Type B pancreatic cell (in vitro differentiated cells): Measurements from ENCODE around the gene TWIST2. TPM values are rescaled to one million over a fixed set of nuclear protein-coding genes. Genes with fewer than 3 reads are reported as not detected.

ENCODE experiments used
- DNase-seq: peaks from one replicate; pipeline ENCODE4 v3.0.0; 2021; ENCODE audit warnings: mixed read lengths; ENCODE audit not compliant: unreplicated experiment; ENCODE audit errors: extremely low spot score
- H3K27ac Mint-ChIP-seq: 2 replicates; pipeline ENCODE4 v1.8.0; 2021; ENCODE audit warnings: mild to moderate bottlenecking, mixed read lengths
- H3K27me3 Mint-ChIP-seq: 2 replicates; pipeline ENCODE4 v1.8.0; 2021; ENCODE audit warnings: mixed read lengths
- H3K36me3 Mint-ChIP-seq: 2 replicates; pipeline ENCODE4 v1.8.0; 2021; ENCODE audit warnings: mixed read lengths
- H3K4me1 Mint-ChIP-seq: one replicate; pipeline ENCODE4 v1.8.0; 2021; ENCODE audit warnings: mixed read lengths; ENCODE audit not compliant: unreplicated experiment
- H3K4me3 Mint-ChIP-seq: 2 replicates; pipeline ENCODE4 v1.8.0; 2021; ENCODE audit warnings: mild to moderate bottlenecking, mixed read lengths
- H3K9me3 Mint-ChIP-seq: 2 replicates; pipeline ENCODE4 v1.8.0; 2021; ENCODE audit warnings: mixed read lengths
- CTCF ChIP-seq: fragments of 200-600 bp; sonication (generic); conservative IDR thresholded peaks from 2 replicates; pipeline ENCODE4 v1.5.0; 2021; ENCODE audit warnings: antibody characterized with exemption, mild to moderate bottlenecking
- long read RNA-seq: library from polyadenylated mRNA; unstranded; transcript quantifications from one replicate; pipeline ENCODE4 v2.0.0, GENCODE V29; 2020
- total RNA-seq: library from RNA; stranded (reverse); gene quantifications from 2 replicates; pipeline ENCODE4 v1.2.1, GENCODE V29; 2021; ENCODE audit warnings: low replicate concordance

Gene TWIST2
- total RNA-seq = 0.95 and 27.3 TPM in 2 replicates
- long read RNA-seq = 0 reads

- no peak for TF ChIP-seq CTCF
- peak within 1 kb of the TSS; percentile 85 for H3K4me3 Mint-ChIP-seq
- H3K27ac Mint-ChIP-seq = no peak within 1 kb of the TSS
- peaks cover 76% of the 10 kb centered on the region for H3K27me3 Mint-ChIP-seq
- H3K4me1 Mint-ChIP-seq = peaks cover 21% of the 10 kb centered on the region
- no peaks in the 10 kb centered on the region for H3K9me3 Mint-ChIP-seq
- no peak for DNase-seq
- peaks cover 5% of the 10 kb centered on the region for H3K36me3 Mint-ChIP-seq
Measured at GRCh38 chr2:238847841-238848690, at the start of gene TWIST2. TWIST2 (plus strand) TSS chr2:238848085; CDS start chr2:238848216, 131 bp downstream.

- peaks cover 59% of the 10 kb centered on the region for H3K27me3 Mint-ChIP-seq
- H3K4me3 Mint-ChIP-seq = no peak overlapping the region
- no peak for TF ChIP-seq CTCF
- H3K9me3 Mint-ChIP-seq = no peaks in the 10 kb centered on the region
- H3K27ac Mint-ChIP-seq = no peak overlapping the region
- H3K4me1 Mint-ChIP-seq = peaks cover 7% of the 10 kb centered on the region
- DNase-seq = no peak
- H3K36me3 Mint-ChIP-seq = no peaks in the 10 kb centered on the region
Measured at GRCh38 chr2:238801791-238802190, 46.1 kb upstream of the TWIST2 start.

GRCh38 chr2:238802957-238803356 lies 44.9 kb upstream of the TWIST2 start:
- Mint-ChIP-seq H3K27ac (no peak overlapping the region), H3K27me3 (peaks cover 49% of the 10 kb centered on the region), H3K4me1 (peaks cover 7% of the 10 kb centered on the region), H3K9me3 (no peaks in the 10 kb centered on the region), H3K36me3 (no peaks in the 10 kb centered on the region), H3K4me3 (no peak overlapping the region)
- TF ChIP-seq CTCF = no peak
- no peak for DNase-seq

- no peak for TF ChIP-seq CTCF
- peaks cover 11% of the 10 kb centered on the region for H3K9me3 Mint-ChIP-seq
- peaks cover 48% of the 10 kb centered on the region for H3K27me3 Mint-ChIP-seq
- H3K27ac Mint-ChIP-seq = no peak overlapping the region
- no peaks in the 10 kb centered on the region for H3K36me3 Mint-ChIP-seq
- no peak for DNase-seq
- peaks cover 7% of the 10 kb centered on the region for H3K4me1 Mint-ChIP-seq
- H3K4me3 Mint-ChIP-seq = no peak overlapping the region
Measured at GRCh38 chr2:238803996-238804870, 43.7 kb upstream of the TWIST2 start.

- H3K4me3 Mint-ChIP-seq = no peak overlapping the region
- peaks cover 19% of the 10 kb centered on the region for H3K9me3 Mint-ChIP-seq
- H3K4me1 Mint-ChIP-seq = peaks cover 6% of the 10 kb centered on the region
- H3K27me3 Mint-ChIP-seq = peaks cover 36% of the 10 kb centered on the region
- no peak overlapping the region for H3K27ac Mint-ChIP-seq
- no peaks in the 10 kb centered on the region for H3K36me3 Mint-ChIP-seq
- no peak for DNase-seq
- TF ChIP-seq CTCF = no peak
Measured at GRCh38 chr2:238808761-238809160, 39.1 kb upstream of the TWIST2 start.
